ENCODE measurements around the gene PEBP1.

Gene PEBP1

DNA sequence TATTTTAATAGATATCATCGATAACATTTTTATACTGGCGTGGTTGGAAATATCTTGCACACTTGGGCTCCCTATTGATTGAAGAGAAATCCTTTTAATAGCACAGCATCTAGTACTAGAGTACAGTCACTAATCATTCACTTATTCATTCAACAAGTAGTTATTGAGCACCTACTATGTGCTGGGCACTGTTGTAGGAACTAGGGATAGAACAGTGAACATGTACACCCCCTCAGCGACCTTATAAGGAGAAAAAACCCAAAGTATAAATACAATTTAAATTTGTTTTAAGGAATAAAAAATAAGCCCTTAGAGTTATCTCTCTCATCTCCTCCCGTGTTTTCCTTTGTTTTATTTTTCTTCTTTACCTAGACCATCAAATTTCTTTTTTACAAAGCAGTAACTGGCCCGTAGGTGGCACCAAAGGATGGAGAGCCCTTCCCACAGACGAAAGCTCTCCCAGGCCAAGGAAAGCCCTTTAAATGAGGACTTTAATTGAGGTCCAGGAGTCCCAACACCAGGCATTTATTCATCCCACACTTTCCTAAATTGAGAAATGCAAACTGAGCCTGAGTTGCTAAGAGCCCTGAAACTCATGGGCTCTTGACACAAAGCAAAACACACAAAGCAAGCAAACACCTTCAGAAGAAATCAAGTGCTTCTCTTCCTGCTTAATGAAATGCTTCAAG is 29.0 kb downstream of the PEBP1 start:
- peak; percentile 45 for DNase-seq (ENCODE audit: low read depth, low spot score)
- TF ChIP-seq, protein P1, sequence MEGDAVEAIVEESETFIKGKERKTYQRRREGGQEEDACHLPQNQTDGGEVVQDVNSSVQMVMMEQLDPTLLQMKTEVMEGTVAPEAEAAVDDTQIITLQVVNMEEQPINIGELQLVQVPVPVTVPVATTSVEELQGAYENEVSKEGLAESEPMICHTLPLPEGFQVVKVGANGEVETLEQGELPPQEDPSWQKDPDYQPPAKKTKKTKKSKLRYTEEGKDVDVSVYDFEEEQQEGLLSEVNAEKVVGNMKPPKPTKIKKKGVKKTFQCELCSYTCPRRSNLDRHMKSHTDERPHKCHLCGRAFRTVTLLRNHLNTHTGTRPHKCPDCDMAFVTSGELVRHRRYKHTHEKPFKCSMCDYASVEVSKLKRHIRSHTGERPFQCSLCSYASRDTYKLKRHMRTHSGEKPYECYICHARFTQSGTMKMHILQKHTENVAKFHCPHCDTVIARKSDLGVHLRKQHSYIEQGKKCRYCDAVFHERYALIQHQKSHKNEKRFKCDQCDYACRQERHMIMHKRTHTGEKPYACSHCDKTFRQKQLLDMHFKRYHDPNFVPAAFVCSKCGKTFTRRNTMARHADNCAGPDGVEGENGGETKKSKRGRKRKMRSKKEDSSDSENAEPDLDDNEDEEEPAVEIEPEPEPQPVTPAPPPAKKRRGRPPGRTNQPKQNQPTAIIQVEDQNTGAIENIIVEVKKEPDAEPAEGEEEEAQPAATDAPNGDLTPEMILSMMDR (IDR thresholded peaks at IDR 0.05; ENCODE audit: low read depth, low read length), result peak; percentile 69
- H3K4me3 ChIP-seq (ENCODE audit: low read depth, low read length), result no peak overlapping the region
- in situ Hi-C loops (cut with HindIII; ENCODE audit: low sequenced_read_pairs), result no loop called here

DNA sequence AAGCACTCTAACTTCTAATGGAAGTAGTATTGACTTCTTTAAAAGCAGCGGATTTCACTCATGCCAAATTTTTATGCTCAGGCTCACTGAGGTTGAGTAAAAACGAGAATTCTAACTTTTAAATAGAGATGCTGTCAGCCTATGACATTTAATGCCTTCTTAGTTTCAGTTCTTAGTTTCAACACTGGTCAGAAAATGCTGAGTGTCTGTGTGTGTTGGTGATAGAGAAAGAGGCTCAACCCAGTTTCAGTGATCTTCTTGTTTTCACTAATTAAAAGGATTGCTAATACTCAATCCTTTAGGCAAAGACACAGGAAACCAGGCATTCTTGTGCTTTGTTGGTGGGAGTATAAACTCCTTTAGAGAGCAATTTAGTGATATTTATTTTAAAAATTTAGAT is 31.0 kb downstream of the PEBP1 start:
- DNase-seq (ENCODE audit: low read depth, low spot score), result no peak
- TF ChIP-seq, protein P1 (IDR thresholded peaks at IDR 0.05; ENCODE audit: low read depth, low read length), result no peak
- in situ Hi-C loops (cut with HindIII; ENCODE audit: low sequenced_read_pairs), result no loop called here
- no peak overlapping the region for H3K4me3 ChIP-seq (ENCODE audit: low read depth, low read length)

DNA sequence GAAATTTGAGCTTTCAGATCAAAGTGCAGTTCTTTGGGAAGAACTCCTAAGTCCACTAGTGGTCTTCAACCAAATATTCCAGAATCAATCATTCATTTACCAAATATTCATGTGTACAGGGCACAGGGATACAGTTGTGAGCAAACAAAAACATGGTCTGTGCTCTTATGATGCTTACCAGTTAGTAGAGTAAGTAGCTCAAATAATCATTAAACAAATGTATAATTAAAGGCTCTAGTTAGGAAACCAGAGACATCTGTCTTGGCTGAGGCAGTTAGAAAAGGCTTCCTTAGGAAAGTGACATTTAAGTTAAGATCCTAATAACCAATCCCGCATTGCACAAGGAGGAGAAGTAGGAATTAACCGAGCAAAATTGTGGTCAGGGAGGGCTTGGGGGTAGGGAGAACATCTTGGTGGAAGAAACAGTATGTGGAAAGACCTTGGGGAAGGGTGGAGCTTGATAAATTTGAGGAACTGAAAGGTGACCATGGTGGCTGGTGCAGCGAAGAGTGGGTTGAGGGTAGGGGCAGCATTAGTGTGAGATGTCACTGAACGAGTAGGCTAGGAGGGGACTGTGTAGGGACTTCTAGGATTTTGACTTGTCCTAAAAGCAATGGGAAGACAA is 40.0 kb downstream of the PEBP1 start:
- no peak overlapping the region for H3K4me3 ChIP-seq (ENCODE audit: low read depth, low read length)
- TF ChIP-seq, protein P1 (IDR thresholded peaks at IDR 0.05; ENCODE audit: low read depth, low read length), result no peak
- DNase-seq (ENCODE audit: low read depth, low spot score), result no peak
- in situ Hi-C loops (cut with HindIII; ENCODE audit: low sequenced_read_pairs), result no loop called here

DNA sequence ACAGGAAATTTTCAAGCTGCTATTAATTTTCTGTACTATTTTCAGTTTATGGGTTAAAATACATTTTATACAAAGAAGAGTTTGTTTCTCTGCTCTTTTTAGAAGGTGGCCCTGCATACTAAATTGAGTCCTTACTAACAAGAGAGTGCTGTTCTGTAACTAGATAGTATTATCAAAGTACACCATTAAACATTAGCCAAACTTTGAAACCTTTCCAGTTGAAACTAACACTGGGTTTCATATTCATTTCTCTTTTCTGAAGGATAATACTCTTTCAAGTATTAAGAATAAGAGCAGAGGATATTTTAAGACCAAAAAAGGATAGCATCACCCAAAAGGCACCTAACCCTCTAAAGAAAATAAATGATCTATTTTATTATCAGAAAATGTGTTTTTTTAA is 47.2 kb downstream of the PEBP1 start:
- H3K4me3 ChIP-seq (ENCODE audit: low read depth, low read length), result no peak overlapping the region
- in situ Hi-C loops (cut with HindIII; ENCODE audit: low sequenced_read_pairs), result loop anchor here (10.0 kb wide), 1 partner anchor 192 kb away; the partner anchor contains the start of genes SUDS3 and TAOK3
- TF ChIP-seq, protein P1 (IDR thresholded peaks at IDR 0.05; ENCODE audit: low read depth, low read length), result no peak
- DNase-seq (ENCODE audit: low read depth, low spot score), result no peak

DNA sequence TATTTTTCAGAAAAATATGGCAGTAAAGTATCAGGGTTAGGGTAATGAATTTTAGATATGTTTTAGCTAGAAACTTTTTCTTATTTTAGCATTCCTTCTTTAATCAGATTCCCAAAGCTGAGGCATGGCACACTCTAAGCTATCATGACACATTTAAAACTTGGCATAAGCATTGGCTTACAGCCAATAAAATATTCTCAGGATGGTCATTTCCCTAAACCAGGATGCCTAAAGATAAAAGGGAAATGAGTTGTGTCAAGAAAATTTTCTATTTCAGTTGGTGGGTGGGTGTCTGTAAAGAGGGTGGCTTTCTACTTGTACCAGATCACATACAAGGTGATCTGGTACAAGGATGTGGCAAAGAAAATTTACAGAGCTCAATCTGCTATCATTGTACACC is 47.8 kb downstream of the PEBP1 start:
- TF ChIP-seq, protein P1 (IDR thresholded peaks at IDR 0.05; ENCODE audit: low read depth, low read length), result no peak
- DNase-seq (ENCODE audit: low read depth, low spot score), result no peak
- H3K4me3 ChIP-seq (ENCODE audit: low read depth, low read length), result no peak overlapping the region
- in situ Hi-C loops (cut with HindIII; ENCODE audit: low sequenced_read_pairs), result loop anchor here (10.0 kb wide), 1 partner anchor 191 kb away; the partner anchor contains the start of genes SUDS3 and TAOK3

DNA sequence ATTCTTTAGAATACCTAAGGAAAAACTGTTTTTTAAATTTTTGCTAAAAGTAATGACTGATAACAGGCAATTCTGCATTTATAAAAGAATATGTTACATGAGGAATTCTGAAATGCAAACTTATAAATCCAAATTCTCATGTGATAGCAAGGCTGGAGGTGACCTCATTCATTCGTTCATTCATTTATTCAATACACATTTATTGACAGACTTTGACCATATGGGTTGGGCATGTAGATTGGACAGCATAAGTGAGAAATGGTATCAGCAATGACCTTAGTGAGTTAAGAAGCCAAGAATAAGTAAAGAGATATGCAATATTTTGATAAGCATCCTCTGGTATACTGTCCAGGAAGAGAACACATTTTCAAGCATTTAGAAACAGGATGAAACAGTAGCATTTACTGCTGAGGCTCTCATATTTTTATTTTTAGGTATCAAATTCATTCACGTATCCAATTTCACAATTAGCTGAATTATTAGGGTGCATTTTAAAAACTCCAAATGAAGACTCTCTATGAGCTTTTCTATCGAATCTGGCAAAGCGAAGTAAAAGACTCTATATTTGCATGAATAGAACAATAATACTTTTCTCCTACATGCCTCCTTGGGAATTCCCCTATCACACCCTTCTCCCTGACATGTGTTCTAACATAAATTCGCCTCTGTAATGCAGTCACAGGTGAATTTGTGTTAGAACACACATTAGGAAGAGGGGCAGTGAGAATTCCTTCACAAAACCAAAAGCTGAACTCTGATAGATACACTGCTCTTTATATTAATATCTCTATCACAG is 49.9 kb downstream of the PEBP1 start:
- in situ Hi-C loops (cut with HindIII; ENCODE audit: low sequenced_read_pairs), result loop anchor here (10.0 kb wide), 1 partner anchor 189 kb away; the partner anchor contains the start of genes SUDS3 and TAOK3
- no peak for DNase-seq (ENCODE audit: low read depth, low spot score)
- no peak overlapping the region for H3K4me3 ChIP-seq (ENCODE audit: low read depth, low read length)
- TF ChIP-seq, protein P1 (IDR thresholded peaks at IDR 0.05; ENCODE audit: low read depth, low read length), result no peak

Measured in astrocyte of the spinal cord (primary cell).